ENCODE results near the gene ZNF850.
"Not testable (repeated sequence)": the region's sequence is repeated elsewhere in the genome, so short reads cannot be mapped to it uniquely, and the experiment has no call there.

The ZNF850 gene

DNA sequence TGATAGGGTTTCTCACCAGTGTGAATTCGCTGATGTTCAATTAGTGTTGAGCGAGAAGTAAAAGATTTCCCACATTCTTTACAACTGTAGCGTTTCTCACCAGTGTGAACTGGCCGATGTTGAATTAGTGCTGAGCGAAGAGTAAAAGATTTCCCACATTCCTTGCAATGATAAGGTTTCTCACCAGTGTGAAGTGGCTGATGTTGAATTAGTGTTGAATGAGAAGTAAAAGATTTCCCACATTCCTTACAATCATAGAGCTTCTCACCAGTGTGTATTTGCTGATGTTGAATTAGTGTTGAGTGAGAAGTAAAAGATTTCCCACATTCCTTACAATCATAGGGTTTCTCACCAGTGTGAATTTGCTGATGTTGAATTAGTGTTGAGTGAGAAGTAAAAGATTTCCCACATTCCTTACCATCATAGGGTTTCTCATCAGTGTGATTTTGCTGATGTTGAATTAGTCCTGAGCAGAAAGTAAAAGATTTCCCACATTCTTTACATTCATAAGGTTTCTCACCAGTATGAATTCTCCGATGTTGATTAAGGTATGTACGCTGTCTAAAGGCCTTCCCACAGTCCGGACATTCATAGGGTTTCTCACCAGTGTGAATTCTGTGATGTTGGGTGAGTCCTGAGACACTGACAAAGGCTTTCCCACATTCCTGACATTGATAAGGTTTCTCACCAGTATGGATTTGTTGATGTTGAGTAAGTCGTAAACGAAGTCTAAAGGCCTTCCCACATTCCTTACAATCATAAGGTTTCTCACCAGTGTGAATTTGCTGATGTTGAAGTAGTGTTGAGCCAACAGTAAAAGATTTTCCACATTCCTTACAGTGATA, 24.0 kb downstream of the ZNF850 start:
- Histone ChIP-seq H3K36me3 (replicated peaks) (peaks cover 52% of the 10 kb centered on the region), H3K4me3 (no peak overlapping the region)
- in situ Hi-C loops (cut with MboI; ENCODE audit: low sequenced_read_pairs) = no loop called here

GRCh38 chr19:36747750-36748149, 24.9 kb downstream of the ZNF850 start:
- Histone ChIP-seq H3K27me3 (ENCODE audit: low read depth) (no peaks in the 10 kb centered on the region), H3K4me1 (no peaks in the 10 kb centered on the region), H3K4me3 (no peak overlapping the region), H3K9me3 (peaks cover 38% of the 10 kb centered on the region), H3K36me3 (replicated peaks) (peaks cover 51% of the 10 kb centered on the region)
- in situ Hi-C loops (cut with MboI; ENCODE audit: low sequenced_read_pairs) = no loop called here
- no peak for DNase-seq (ENCODE audit: low spot score in 2 of 2)

More for the DNA sequence above, 24.0 kb downstream of the ZNF850 start:
- peaks cover 38% of the 10 kb centered on the region for H3K9me3 ChIP-seq
- no peak for DNase-seq (ENCODE audit: low spot score in 2 of 2)
- H3K27me3 ChIP-seq (ENCODE audit: low read depth) = no peaks in the 10 kb centered on the region
- H3K4me1 ChIP-seq = no peaks in the 10 kb centered on the region

DNA sequence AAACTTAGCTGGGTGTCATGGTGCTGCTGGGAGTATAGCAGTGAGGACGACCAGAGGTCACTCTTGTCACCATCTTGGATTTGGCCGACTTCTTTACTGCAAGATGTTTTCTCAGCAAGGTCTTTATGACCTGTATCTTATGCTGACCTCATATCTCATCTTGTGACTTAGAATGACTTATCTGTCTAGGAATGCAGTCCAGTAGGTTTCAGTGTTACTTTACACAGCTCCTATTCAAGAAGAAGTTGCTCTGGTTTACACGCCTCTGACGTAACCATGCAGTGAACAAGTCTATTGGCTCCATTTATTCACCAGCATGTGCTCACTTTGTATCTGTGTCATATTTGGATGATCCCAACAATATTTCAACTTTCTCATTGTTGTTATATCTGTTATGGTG, 26.7 kb downstream of the ZNF850 start:
- H3K36me3 ChIP-seq (replicated peaks) = peaks cover 36% of the 10 kb centered on the region
- DNase-seq (ENCODE audit: low spot score in 2 of 2) = no peak
- peaks cover 31% of the 10 kb centered on the region for H3K9me3 ChIP-seq
- in situ Hi-C loops (cut with MboI; ENCODE audit: low sequenced_read_pairs) = no loop called here
- H3K4me3 ChIP-seq = no peak overlapping the region
- no peaks in the 10 kb centered on the region for H3K27me3 ChIP-seq (ENCODE audit: low read depth)
- no peaks in the 10 kb centered on the region for H3K4me1 ChIP-seq

DNA sequence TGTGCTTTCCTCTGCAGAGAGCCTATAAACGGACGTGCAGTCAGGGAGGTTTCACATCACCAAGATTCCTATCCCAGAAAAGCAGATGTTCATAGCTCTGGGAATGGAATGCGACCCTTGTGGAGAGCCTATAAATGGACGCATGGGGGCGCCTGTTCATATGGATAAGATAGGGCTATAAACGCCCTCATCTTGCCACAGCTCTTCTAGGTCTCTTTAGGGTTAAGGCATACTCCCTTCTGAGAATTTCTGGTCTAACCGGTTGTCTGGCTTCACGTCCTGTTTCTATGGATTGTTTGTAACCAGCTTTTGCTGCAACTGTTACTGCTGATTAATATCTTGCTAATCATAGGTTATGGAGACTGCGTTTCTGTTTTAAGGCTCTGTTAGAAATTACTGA, 36.4 kb downstream of the ZNF850 start:
- in situ Hi-C loops (cut with MboI; ENCODE audit: low sequenced_read_pairs); DNase-seq (ENCODE audit: low spot score in 2 of 2); H3K4me3 ChIP-seq; H3K27me3 ChIP-seq (ENCODE audit: low read depth); H3K4me1 ChIP-seq; H3K9me3 ChIP-seq; H3K36me3 ChIP-seq (replicated peaks): not testable (repeated sequence)

- no peak for DNase-seq (ENCODE audit: low spot score in 2 of 2)
- Histone ChIP-seq H3K4me3 (no peak overlapping the region), H3K36me3 (replicated peaks) (peaks cover 45% of the 10 kb centered on the region), H3K4me1 (no peaks in the 10 kb centered on the region), H3K9me3 (peaks cover 42% of the 10 kb centered on the region), H3K27me3 (ENCODE audit: low read depth) (no peaks in the 10 kb centered on the region)
- in situ Hi-C loops (cut with MboI; ENCODE audit: low sequenced_read_pairs) = no loop called here
Observed at GRCh38 chr19:36719687-36720556, 52.7 kb downstream of the ZNF850 start.

DNA sequence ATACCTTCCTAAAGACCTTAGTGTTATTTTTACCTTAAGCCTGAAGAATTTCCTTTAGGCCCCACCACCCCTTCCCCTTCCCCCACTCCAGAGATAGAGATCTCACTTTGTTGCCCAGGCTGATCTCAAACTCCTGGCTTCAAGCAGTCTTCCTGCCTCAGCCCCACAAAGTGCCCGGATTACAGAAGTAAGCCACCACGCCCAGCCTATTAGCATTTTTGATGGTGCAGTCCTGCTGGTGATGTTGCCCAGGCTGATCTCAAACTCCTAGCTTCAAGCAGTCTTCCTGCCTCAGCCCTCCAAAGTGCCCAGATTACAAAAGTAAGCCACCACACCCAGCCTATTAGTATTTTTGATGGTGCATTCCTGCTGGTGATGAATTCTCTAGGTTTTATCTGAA, 63.2 kb downstream of the ZNF850 start:
- Histone ChIP-seq H3K4me1 (no peaks in the 10 kb centered on the region), H3K27me3 (ENCODE audit: low read depth) (no peaks in the 10 kb centered on the region), H3K4me3 (no peak overlapping the region), H3K9me3 (peaks cover 18% of the 10 kb centered on the region), H3K36me3 (replicated peaks) (peaks cover 25% of the 10 kb centered on the region)
- in situ Hi-C loops (cut with MboI; ENCODE audit: low sequenced_read_pairs) = no loop called here
- DNase-seq (ENCODE audit: low spot score in 2 of 2) = no peak

GRCh38 chr19:36707134-36707533, 65.5 kb downstream of the ZNF850 start:
- Histone ChIP-seq H3K9me3 (peaks cover 13% of the 10 kb centered on the region), H3K4me1 (no peaks in the 10 kb centered on the region), H3K4me3 (no peak overlapping the region), H3K27me3 (ENCODE audit: low read depth) (no peaks in the 10 kb centered on the region), H3K36me3 (replicated peaks) (peaks cover 2% of the 10 kb centered on the region)
- in situ Hi-C loops (cut with MboI; ENCODE audit: low sequenced_read_pairs) = no loop called here
- DNase-seq (ENCODE audit: low spot score in 2 of 2) = no peak

- Histone ChIP-seq H3K4me1 (peaks cover 4% of the 10 kb centered on the region; the same call in 1 of the 2 replicates), H3K9me3 (peaks cover 2% of the 10 kb centered on the region; the same call in 1 of the 2 replicates), H3K36me3 (replicated peaks) (peaks cover 39% of the 10 kb centered on the region), H3K4me3 (peak overlapping the region; percentile 87), H3K27me3 (ENCODE audit: low read depth) (no peaks in the 10 kb centered on the region)
- DNase-seq (ENCODE audit: low spot score in 2 of 2) = no peak
- in situ Hi-C loops (cut with MboI; ENCODE audit: low sequenced_read_pairs) = no loop called here
Observed at GRCh38 chr19:36688058-36688457, 84.5 kb downstream of the ZNF850 start.

- Histone ChIP-seq H3K4me1 (peaks cover 4% of the 10 kb centered on the region; the same call in 1 of the 2 replicates), H3K4me3 (peak within 1 kb of the TSS; percentile 87), H3K36me3 (replicated peaks) (peaks cover 33% of the 10 kb centered on the region), H3K9me3 (peaks cover 2% of the 10 kb centered on the region; the same call in 1 of the 2 replicates), H3K27me3 (ENCODE audit: low read depth) (no peaks in the 10 kb centered on the region)
- in situ Hi-C loops (cut with MboI; ENCODE audit: low sequenced_read_pairs) = no loop called here
- DNase-seq (ENCODE audit: low spot score in 2 of 2) = peak; percentile 94 to 98
Observed at GRCh38 chr19:36687214-36688056, 85.2 kb downstream of the ZNF850 start, which contains the start of gene ZNF567. ZNF567 (plus strand) TSS chr19:36687612; CDS start chr19:36694868, 7,256 bp downstream.

DNA sequence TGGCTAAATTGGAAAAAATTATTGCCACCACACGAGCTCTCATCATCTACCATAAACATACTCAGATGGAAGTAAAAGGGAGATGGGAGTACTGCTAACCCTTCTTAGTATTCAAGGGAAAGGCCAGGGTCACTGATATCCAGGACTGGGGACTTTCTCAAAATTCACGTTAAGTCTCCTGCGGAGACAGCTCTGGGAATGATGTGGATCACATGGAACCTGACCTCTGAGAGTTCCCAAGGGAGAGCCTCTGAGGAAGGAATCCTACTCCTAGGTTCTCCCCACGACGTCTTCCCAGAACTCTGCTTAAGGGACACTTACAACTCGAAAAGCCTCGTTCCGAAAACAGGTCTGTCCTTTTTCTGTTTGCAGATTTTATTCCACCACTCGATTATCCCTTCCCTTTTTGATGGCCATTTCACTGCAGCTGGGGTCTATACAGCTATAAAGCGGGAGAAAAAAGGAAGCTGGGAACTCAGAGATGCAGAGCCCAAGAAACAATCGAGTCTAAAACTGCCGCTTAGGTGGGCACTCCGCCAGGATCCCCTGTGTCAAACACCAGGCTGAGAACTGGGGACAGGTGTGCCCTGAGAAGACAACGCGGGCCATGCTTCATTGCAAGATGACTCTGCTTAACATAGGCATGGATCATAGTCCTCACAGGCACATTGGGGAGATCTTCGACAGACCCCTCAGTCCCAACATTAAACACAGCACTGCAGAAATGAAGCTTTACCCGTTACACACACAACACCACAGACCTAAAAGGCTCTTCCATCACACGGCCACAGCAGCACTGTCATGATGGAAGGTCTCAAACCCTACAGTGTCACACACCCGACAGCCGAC, 86.0 kb downstream of the ZNF850 start:
- Histone ChIP-seq H3K9me3 (peaks cover 2% of the 10 kb centered on the region; the same call in 1 of the 2 replicates), H3K36me3 (replicated peaks) (peaks cover 24% of the 10 kb centered on the region), H3K4me3 (peak overlapping the region; percentile 87), H3K27me3 (ENCODE audit: low read depth) (no peaks in the 10 kb centered on the region), H3K4me1 (peaks cover 4% of the 10 kb centered on the region; the same call in 1 of the 2 replicates)
- peak; percentile 16 to 31 for DNase-seq (ENCODE audit: low spot score in 2 of 2)
- in situ Hi-C loops (cut with MboI; ENCODE audit: low sequenced_read_pairs) = no loop called here

- no peaks in the 10 kb centered on the region for H3K27me3 ChIP-seq (ENCODE audit: low read depth)
- H3K9me3 ChIP-seq = 0 out of 2 replicates have a peak, but pooled peaks cover 2% of the 10 kb centered on the region
- in situ Hi-C loops (cut with MboI; ENCODE audit: low sequenced_read_pairs) = no loop called here
- peaks cover 4% of the 10 kb centered on the region; the same call in 1 of the 2 replicates for H3K4me1 ChIP-seq
- H3K4me3 ChIP-seq = no peak overlapping the region
- no peak for DNase-seq (ENCODE audit: low spot score in 2 of 2)
- H3K36me3 ChIP-seq (replicated peaks) = peaks cover 17% of the 10 kb centered on the region
Observed at GRCh38 chr19:36685835-36686234, 86.8 kb downstream of the ZNF850 start.

GRCh38 chr19:36679455-36679854, 93.2 kb downstream of the ZNF850 start:
- Histone ChIP-seq H3K9me3 (no peaks in the 10 kb centered on the region), H3K36me3 (replicated peaks) (peaks cover 4% of the 10 kb centered on the region), H3K27me3 (ENCODE audit: low read depth) (no peaks in the 10 kb centered on the region), H3K4me1 (no peaks in the 10 kb centered on the region), H3K4me3 (no peak overlapping the region)
- in situ Hi-C loops (cut with MboI; ENCODE audit: low sequenced_read_pairs) = no loop called here
- DNase-seq (ENCODE audit: low spot score in 2 of 2) = no peak
